Fibroblast of upper back skin (primary cell): ENCODE data around the gene HFE.
"Not testable (repeated sequence)": the region's sequence is repeated elsewhere in the genome, so short reads cannot be mapped to it uniquely, and the experiment has no call there.

Experiments
- DNase-seq: peaks from one replicate; pipeline ENCODE4 v3.0.0-alpha.2; 2013

The HFE gene

DNA sequence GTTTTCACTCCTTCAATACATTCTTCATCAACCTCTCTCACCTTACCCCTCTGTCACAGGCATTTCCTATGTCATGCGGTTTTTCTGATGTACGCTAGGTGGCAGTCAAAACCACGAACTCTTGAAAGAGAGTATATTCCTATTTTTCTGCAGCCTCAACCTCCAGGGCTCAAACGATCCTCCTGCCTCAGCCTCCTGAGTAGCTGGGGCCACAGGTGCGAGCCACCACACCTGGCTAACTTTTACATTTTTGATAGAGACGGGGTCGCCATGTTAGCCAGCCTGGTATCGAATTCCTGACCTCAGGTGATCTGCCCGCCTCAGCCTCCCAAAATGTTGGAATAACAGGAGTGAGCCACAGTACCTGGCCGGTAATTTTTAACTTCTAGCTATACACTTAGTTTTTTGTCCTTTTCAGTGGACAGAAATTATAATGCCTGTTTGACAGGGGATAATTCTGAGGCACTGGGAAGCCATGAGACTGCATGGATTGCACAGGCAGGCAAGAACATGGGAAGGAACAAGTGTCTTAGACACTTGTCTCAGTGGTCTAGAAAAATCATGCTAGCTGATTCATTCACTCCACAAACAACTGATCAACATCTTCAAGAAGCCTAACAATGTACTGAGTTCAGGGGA, 22.5 kb upstream of the HFE start:
- no peak for DNase-seq

DNA sequence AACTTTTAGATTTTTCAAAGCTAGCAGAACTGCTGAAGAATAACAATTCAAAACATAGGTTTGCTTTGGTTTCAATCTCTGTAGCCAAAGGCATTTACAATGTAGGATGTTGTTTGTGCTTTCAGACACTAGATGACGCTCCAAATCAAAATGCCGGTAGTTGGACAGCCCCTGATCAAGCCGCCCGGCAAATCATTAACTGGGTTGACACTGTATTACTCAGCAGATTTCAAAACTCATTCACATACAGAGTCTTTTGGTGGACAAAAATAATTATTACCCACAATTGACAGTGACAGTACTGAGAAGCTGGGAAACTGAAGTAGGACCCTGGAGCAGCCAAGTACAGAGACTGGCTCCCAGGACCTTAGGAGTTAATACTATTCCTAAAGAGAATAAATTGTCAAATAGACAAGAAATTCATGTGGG, 21.3 kb upstream of the HFE start:
- DNase-seq, result peak; percentile 86

DNA sequence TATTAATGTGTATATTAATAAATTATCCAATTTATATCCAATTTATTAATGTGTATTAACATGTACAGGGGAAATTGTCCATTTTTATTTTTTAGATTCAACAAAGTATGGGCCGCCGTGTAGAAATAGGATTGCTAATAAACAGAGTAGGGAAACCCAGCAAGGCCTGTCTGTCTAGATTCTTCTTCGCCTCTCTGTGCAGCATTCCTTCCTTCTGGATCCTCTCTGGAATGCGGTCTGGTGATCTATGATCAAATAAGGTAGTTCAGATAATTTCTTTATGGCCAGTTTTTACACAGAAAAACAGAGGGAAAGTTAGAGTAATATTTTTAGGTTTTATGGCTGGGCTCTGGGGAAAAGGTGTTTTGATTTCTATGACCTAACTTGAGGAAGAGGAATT, 19.9 kb upstream of the HFE start:
- peak; percentile 11 for DNase-seq

DNA sequence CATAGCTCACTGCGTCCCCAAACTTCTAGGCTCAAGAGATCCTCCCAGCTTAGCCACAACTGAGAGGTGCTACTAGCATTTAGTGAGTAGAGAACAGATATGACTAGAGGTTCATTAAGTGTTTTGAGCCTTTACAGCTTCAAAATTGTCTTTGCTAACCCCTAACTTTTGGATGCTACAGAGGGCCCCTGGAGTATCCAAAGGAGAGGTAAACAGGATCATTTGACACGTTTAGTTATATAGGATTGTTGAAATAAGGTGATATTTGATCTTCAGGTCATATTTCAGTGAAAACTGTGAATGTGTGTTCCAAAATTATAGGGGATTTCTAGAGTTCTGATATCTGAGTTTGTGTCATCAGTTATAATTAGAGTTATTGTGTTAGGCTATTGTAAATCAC, 19.2 kb upstream of the HFE start:
- DNase-seq, result no peak

DNA sequence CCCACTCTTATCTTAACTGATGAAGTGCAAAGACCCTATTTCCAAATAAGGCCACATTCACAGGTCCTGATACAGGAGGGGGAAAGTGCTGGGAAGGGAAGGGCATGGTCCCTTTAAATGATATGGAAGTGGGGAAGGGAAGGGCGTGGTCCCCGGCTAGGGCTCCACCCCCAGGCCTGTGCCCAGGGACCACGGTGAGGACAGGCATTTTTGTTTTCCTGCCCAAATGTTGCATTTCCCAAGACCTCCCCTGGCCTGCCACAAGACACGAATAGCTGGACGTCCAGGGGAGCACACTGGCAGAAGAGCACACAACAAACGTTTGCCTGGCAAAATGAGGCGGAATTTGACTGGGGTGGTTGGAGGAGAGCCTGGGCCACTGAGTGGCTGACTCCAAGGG, 16.1 kb upstream of the HFE start:
- no peak for DNase-seq

DNA sequence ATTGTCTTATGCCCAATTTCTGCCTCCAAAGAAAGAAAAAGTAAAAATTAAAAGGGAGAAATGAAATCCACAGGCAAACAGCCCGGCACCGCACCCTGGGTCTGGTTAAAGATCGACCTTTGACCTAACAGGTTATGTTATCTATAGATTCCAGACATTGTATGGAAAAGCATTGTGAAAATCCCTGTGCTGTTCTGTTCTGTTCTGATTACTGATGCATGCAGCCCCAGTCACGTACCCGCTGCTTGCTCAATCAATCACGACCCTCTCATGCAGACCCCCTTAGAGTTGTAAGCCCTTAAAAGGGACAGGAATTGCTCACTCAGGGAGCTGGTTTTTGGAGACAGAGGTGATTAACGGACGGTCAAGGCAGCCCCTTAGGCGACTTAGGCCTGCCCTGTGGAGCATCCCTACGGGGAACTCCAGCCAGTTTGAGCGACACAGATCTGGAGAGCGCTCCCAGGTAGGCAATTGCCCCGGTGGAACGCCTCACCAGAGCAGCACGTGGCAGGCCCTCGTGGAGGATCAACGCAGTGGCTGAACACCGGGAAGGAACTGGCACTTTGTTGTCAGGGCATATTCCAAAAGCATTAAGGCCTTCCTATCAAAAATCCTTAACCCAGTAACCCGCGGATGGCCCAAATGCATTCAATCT, 12.0 kb upstream of the HFE start:
- DNase-seq, result no peak

DNA sequence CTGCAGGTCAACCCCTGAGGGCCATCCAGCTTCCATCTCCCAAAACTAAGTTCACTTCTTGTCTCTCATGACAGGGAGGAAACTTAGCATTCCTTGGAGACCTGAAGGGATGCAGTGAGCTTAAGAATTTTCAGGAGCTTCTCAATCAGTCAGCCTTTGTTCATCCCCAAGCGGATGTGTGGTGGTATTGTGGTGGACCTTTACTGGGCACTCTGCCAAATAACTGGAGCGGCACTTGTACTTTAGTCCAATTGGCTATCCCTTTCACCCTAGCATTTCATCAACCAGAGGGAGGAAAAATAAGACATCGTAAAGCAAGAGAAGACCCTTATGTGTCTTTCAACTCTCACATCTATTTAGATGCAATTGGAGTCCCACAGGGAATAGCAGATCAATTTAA, 9.2 kb upstream of the HFE start:
- not testable (repeated sequence) for DNase-seq

DNA sequence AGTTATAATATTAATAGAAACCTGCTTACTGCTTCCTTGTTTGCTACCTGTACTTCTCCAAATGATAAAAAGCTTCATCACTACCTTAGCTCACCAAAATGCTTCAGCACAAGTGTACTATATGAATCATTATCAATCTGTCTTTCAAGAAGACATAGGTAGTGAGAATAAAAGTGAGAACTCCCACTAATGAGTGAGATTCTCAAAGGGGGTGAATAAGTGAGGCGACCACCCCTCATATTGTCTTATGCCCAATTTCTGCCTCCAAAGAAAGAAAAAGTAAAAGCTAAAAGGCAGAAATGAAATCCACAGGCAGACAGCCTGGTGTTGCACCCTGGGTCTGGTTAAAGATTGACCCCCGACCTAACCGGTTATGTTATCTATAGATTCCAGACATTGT, 6.1 kb upstream of the HFE start:
- DNase-seq, result not testable (repeated sequence)

DNA sequence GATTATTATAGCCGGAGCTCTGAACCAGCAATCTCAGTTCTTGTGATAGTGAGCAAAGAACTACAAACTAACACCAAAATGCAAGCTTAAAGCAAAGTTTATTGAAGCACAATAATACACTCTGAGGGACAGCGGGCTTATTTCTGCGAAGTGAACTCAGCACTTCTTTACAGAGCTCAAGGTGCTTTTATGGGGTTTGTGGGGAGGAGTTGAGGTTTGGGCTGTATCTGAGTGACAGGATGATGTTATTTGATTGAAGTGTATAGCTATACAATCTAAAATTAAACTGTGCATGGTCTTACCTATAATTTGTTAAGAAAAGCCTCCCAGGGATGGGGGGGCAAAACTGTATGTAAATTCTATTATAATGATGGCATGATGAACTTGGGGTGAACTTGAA, 1.0 kb upstream of the HFE start:
- no peak for DNase-seq

DNA sequence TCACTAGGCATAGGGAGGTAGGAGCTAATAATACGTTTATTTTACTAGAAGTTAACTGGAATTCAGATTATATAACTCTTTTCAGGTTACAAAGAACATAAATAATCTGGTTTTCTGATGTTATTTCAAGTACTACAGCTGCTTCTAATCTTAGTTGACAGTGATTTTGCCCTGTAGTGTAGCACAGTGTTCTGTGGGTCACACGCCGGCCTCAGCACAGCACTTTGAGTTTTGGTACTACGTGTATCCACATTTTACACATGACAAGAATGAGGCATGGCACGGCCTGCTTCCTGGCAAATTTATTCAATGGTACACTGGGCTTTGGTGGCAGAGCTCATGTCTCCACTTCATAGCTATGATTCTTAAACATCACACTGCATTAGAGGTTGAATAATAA, 1.1 kb downstream of the HFE start:
- DNase-seq, result peak; percentile 5

DNA sequence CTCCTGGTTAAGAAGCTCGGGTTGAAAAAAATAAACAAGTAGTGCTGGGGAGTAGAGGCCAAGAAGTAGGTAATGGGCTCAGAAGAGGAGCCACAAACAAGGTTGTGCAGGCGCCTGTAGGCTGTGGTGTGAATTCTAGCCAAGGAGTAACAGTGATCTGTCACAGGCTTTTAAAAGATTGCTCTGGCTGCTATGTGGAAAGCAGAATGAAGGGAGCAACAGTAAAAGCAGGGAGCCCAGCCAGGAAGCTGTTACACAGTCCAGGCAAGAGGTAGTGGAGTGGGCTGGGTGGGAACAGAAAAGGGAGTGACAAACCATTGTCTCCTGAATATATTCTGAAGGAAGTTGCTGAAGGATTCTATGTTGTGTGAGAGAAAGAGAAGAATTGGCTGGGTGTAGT, 2.0 kb downstream of the HFE start:
- peak; percentile 20 for DNase-seq

DNA sequence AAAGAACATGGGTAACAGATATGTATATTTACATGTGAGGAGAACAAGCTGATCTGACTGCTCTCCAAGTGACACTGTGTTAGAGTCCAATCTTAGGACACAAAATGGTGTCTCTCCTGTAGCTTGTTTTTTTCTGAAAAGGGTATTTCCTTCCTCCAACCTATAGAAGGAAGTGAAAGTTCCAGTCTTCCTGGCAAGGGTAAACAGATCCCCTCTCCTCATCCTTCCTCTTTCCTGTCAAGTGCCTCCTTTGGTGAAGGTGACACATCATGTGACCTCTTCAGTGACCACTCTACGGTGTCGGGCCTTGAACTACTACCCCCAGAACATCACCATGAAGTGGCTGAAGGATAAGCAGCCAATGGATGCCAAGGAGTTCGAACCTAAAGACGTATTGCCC, 5.2 kb downstream of the HFE start:
- no peak for DNase-seq

DNA sequence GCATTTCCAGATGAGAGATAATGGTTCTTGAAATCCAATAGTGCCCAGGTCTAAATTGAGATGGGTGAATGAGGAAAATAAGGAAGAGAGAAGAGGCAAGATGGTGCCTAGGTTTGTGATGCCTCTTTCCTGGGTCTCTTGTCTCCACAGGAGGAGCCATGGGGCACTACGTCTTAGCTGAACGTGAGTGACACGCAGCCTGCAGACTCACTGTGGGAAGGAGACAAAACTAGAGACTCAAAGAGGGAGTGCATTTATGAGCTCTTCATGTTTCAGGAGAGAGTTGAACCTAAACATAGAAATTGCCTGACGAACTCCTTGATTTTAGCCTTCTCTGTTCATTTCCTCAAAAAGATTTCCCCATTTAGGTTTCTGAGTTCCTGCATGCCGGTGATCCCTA, 6.8 kb downstream of the HFE start:
- no peak for DNase-seq

DNA sequence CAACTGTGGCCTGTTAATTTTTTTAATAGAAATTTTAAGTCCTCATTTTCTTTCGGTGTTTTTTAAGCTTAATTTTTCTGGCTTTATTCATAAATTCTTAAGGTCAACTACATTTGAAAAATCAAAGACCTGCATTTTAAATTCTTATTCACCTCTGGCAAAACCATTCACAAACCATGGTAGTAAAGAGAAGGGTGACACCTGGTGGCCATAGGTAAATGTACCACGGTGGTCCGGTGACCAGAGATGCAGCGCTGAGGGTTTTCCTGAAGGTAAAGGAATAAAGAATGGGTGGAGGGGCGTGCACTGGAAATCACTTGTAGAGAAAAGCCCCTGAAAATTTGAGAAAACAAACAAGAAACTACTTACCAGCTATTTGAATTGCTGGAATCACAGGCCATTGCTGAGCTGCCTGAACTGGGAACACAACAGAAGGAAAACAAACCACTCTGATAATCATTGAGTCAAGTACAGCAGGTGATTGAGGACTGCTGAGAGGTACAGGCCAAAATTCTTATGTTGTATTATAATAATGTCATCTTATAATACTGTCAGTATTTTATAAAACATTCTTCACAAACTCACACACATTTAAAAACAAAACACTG, 10.1 kb downstream of the HFE start:
- DNase-seq, result peak; percentile 67

DNA sequence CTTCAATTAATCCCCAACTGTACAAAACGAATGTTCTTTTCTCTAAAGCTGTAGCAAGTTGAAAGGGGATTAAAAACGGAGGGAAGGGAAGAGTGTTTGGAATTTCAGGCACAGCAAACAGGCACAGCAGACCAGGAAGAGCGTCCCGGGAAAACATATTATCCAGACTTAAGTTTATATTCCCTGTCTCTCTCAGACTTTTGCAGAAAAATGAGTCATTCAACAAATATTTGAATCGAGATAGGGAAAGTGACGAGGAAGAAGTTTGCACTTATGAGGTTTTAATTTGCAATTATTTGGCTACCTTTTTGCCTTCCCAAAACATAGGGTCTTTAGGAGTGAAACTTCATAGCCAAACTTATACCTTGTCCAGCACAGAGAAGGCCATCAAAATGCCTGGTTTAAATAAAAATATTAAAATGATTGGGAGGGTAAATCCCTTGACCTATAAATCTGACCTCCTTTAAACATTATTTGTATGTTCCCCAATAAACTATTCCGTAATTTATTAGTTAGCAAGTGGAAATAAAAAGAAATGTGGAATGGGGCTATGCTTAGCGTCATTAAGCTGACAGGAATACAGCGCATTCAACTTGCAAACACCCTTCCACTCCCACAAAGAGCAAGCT, 16.0 kb downstream of the HFE start:
- peak; percentile 67 for DNase-seq

DNA sequence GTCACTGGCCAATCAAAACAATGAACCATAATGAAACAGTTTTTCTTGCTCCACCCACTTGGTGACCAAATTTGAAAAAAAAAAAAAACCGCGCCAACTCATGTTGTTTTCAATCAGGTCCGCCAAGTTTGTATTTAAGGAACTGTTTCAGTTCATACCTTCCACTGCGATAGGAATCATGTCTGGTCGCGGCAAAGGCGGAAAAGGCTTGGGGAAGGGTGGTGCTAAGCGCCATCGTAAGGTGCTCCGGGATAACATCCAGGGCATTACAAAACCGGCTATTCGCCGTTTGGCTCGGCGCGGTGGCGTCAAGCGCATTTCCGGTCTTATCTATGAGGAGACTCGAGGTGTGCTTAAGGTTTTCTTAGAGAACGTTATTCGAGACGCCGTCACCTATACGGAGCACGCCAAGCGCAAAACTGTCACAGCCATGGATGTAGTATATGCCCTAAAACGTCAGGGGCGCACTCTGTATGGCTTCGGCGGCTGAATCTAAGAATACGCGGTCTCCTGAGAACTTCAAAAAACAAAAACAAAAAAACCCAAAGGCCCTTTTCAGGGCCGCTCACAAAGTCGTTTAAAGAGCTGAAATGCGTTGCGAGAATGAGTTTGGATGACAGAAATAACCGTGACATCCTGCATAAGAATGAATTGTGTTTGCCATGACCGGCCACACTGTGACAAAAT, 16.7 kb downstream of the HFE start:
- peak; percentile 97 for DNase-seq

DNA sequence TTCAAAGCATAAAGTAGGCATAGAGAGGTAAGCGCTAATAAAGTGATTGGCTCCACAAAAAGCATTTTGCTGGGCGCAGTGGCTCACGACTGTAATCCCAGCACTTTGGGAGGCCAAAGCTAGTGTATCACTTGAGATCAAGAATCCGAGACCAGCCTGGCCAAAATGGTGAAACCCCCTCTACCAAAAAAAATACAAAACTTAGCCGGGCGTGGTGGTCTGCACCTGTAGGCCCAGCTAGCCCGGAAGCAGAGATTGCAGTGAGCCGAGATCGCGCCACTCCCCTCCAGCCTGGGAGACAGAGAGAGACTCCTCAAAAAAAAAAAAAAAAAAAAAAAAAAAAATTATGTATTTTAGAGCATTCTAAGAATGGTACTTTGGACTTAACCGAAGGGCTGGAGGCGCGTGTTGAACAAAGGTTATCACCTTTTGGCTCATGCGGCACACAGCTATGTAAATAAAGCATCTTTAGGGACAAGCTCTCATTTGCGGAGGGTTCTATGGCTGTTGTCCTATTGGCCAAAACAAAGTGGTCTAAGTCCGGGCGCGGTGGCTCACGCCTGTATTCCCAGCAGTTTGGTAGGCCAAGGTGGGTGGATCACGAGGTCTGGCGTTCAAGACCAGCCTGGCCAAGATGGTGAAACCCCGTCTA, 17.4 kb downstream of the HFE start:
- no peak for DNase-seq

DNA sequence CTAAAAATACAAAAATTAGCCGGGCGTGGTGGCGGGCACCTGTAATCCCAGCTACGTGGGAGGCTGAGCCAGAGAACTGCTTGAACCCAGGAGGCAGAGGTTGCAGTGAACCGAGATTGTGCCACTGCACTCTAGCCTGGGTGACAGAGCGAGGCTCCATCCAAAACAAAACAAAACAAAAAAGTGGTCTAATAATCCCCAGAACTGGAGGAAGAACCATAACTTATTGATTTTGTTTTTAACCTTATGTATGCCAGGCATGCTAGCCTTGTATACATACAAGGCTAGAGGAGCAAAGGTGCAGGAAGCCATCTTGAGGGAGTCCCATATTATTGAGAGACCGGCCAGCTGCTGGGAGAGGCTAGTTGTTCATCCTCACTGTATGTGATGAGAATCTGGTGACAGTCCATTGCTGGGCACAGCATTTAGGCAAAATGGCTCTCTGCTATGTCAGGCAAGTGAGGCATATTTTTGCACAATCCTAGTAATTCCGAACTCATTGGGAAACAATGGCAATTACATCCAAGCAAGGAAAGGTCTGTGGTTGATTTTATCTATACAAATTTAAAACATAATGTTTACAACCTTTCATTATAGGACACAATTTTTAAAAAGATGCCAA, 18.0 kb downstream of the HFE start:
- no peak for DNase-seq

DNA sequence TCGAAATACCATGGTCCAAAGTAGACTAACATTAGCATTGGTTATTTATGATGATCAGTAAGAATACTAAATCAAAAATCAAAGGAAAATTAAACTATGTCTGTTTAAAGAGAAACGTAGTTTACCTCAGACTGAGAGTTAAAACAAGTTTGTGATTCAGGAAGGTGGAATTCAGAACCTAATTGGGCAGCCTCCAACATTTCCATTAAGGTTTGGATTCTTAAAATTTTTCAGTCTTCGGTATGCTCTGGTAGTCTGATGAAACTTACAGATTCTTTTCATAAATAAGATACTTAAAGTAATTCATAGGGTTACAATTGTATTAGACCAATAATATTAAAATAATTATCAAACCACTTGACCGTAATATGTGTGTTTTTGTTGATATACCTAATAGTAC, 18.6 kb downstream of the HFE start:
- peak; percentile 79 for DNase-seq

DNA sequence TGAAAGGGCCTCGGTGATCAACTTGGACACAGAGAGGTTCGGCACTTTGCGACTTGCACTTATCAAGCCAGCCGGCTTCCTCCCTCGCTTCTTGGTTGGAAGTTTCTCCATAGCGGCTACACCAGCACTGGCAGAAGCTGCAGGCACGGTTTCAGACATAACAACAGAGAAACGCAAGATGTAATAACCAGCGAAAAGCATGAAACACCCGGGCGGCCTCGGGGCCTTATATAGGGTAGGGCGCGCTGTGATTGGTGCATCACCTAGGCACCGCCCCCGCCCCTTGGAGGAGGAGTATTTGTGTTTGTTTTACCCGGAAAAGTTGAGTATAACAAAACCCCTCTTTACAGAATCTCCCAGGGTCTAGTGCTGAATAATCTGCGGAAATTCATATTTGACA, 20.7 kb downstream of the HFE start:
- DNase-seq, result no peak

DNA sequence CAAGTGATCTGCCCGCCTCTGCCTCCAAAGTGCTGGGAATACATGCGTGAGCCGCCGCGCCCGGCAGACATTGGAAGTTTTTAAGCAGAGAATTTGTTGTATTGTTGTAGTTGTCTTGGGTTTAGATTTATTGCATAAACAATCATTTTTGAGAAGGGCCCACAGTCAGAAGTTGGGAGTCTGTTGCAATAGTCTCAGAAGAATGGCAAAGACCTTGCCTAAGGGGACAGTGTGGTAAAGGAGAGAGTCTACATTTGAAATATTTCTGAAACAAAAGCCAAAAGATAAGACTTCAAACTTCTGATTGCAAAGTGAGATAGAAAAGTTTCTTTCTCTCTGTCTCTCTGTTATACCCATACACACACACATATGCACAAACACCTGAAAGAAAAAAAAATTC, 22.5 kb downstream of the HFE start:
- no peak for DNase-seq

DNA sequence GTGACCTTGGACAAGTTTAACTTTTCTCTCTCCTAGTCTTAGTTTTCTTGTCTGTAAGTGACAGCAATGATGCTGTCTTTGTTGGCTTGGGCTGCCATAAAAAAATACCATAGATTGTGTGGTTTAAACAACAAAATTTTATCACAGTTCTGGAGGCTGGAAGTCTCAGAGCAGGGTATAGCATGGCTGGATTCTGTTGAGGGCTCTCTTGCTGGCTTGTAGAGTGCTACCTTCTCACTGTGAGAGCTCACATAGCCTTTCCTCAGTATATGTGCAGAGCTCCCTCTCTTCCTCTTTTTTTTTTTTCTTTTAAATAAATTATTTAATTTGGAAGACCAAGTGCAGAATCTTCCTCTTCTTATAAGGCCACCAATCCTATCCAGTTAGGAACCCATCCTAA, 26.3 kb downstream of the HFE start:
- DNase-seq, result no peak

DNA sequence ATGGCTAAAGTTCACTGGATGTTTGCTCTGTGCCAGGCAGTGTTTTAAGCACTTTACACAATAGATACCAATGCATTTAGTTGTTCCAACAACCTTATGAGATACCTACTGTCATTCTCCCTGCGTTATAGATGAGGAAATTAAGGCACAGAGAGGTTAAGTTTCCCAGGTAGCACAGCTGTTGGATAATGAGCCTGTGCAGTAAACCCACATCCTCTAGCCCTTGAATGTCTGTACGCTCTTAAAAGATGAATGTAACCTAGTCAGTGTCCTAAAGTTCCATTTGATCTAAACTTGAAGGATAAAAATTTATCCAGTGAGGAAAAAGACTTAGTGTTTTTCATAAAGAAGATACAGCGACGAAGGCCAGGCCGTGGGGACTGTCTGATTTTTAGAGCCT, 28.0 kb downstream of the HFE start:
- no peak for DNase-seq
